Prostate gland (tissue), 2 donors: Measurements from ENCODE around the gene USP4. TPM values are rescaled to one million over a fixed set of nuclear protein-coding genes. Genes with fewer than 3 reads are reported as not detected.
A peak's percentile ranks its signal among the peaks of the same experiment; 100 is the strongest.
"Not testable (repeated sequence)": the region's sequence is repeated elsewhere in the genome, so short reads cannot be mapped to it uniquely, and the experiment has no call there.

Experiments used
- DNase-seq: peaks from one replicate; pipeline ENCODE4 v3.0.0-alpha.2; 2019; ENCODE audit warnings: low spot score
- H3K27ac ChIP-seq, 2 donors: fragments of 200-600 bp; sonication (generic); 2 replicates each; pipeline ENCODE4 v1.5.1; 2017 to 2019
- H3K27me3 ChIP-seq: fragments of 200-600 bp; sonication (generic); replicated peaks from 2 replicates; pipeline ENCODE4 v1.5.1; 2019; ENCODE audit not compliant: insufficient read depth
- H3K36me3 ChIP-seq, 2 donors: fragments of 200-600 bp; sonication (generic); 1 replicate in 1 of 2; 2 replicates in 1 of 2; pipeline versions ENCODE4 v1.5.1 to v1.8.1; 2017 to 2019
- H3K4me1 ChIP-seq: fragments of 200-600 bp; sonication (generic); replicated peaks from 2 replicates; pipeline ENCODE4 v1.5.1; 2019
- H3K4me3 ChIP-seq, 2 donors: fragments of 200-600 bp; sonication (generic); 2 replicates each; pipeline ENCODE4 v1.5.1; 2017 to 2019
- H3K9me3 ChIP-seq: fragments of 200-600 bp; sonication (generic); 2 replicates; pipeline ENCODE4 v1.5.1; 2017
- POLR2A ChIP-seq: fragments of 450-650 bp; IDR thresholded peaks from one replicate; pipeline ENCODE4 v1.6.1; 2016; ENCODE audit warnings: antibody characterized with exemption, mild to moderate bottlenecking
- POLR2AphosphoS5 ChIP-seq: sonication (generic); formaldehyde crosslinking; IDR thresholded peaks from one replicate; pipeline ENCODE4 v1.6.1; 2017; ENCODE audit warnings: antibody characterized with exemption
- WGBS: methylation state at CpG from one replicate; pipeline ENCODE4 v1.1.5; 2018; 5-methylcytosine and 5-hydroxymethylcytosine counted together
- intact Hi-C: fragments of 100-400 bp; cut with DNase I; formaldehyde crosslinking; loops from one replicate; pipeline ENCODE4 v1.14.2; 2022
- total RNA-seq, 2 donors: library from RNA; depleted of rRNA; stranded (reverse); fragments of >200 nt; gene quantifications; one replicate each; pipeline ENCODE4 v1.1.0, GENCODE V29; 2016
- TF ChIP-seq, protein P1 (sequence below), 4 experiments: fragments of 200-600 bp in 2 of 4; fragments of 450-650 bp in 2 of 4; sonication (generic) in 2 of 4; IDR thresholded peaks; 1 replicate in 3 of 4; 2 replicates in 1 of 4; pipeline ENCODE4 v1.5.1; 2016 to 2019; ENCODE audit warnings: antibody characterized with exemption in 4 of 4, mild to moderate bottlenecking in 2 of 4, moderate library complexity in 2 of 4

USP4 gene
- total RNA-seq, 2 donors from 2014 or later: 18.3 to 30.8 TPM

DNA sequence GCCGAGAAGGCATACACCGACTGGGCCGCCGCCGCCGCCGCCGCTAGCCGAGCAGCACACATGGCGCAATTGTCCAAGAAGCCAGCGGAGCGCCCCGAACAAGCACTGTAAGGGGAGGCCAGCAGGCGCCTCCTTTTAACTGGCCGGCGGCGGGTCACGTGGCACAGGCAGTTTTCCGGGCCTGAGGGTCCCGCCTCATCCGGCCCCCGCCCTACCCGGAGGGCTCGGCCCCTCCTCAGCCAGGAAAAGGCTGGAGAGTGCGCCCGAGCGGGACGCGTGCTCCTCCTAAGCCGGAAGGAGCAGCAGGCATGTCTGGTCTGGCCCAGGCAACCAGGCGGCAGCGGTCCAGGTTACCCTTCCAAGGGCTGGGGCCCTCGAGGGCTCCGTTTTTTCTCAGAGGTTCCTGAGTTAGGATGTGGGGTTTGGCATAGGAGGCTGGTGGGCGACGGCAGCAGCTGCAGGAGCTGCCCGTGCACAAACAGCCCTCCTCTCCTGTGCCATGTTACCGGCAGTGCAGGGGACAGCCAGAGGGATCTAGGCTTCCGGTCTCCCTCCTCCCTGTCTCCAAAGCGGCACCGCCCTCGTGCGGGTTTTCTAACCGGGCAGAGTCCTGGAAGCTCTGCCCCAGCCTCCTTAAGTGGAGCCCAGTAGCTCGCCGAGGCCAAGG lies 18.5 kb upstream of the USP4 start, which contains the start of gene GPX1:
Gene GPX1 (minus strand): TSS at position 137 of the 667 bp plus-strand sequence. CDS start 75 bp downstream, at position 62.
- peaks cover 8% of the 10 kb centered on the region for H3K4me1 ChIP-seq
- DNase-seq: peak; percentile 97
- no peaks in the 10 kb centered on the region for H3K9me3 ChIP-seq
- intact Hi-C loops: loop anchor here (5.0 kb wide), 1 partner anchor 54 kb away; the partner anchor contains the start of genes RHOA and TCTA
- H3K4me3 ChIP-seq: peak within 1 kb of the TSS; percentile 48 to 74
- 2% methylated on average over 40 of the region's 46 CpGs for WGBS
- H3K36me3 ChIP-seq: peaks cover 0 to 10% of the 10 kb centered on the region in 2 donors
- H3K27ac ChIP-seq: peak within 1 kb of the TSS; percentile 81 to 84
- no peaks in the 10 kb centered on the region for H3K27me3 ChIP-seq
- peak; percentile 97 for TF ChIP-seq POLR2AphosphoS5
- TF ChIP-seq, protein P1, sequence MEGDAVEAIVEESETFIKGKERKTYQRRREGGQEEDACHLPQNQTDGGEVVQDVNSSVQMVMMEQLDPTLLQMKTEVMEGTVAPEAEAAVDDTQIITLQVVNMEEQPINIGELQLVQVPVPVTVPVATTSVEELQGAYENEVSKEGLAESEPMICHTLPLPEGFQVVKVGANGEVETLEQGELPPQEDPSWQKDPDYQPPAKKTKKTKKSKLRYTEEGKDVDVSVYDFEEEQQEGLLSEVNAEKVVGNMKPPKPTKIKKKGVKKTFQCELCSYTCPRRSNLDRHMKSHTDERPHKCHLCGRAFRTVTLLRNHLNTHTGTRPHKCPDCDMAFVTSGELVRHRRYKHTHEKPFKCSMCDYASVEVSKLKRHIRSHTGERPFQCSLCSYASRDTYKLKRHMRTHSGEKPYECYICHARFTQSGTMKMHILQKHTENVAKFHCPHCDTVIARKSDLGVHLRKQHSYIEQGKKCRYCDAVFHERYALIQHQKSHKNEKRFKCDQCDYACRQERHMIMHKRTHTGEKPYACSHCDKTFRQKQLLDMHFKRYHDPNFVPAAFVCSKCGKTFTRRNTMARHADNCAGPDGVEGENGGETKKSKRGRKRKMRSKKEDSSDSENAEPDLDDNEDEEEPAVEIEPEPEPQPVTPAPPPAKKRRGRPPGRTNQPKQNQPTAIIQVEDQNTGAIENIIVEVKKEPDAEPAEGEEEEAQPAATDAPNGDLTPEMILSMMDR (IDR thresholded peaks at IDR 0.05): peak in 1 of 4 experiments; percentile 33
- peak; percentile 98 for TF ChIP-seq POLR2A

DNA sequence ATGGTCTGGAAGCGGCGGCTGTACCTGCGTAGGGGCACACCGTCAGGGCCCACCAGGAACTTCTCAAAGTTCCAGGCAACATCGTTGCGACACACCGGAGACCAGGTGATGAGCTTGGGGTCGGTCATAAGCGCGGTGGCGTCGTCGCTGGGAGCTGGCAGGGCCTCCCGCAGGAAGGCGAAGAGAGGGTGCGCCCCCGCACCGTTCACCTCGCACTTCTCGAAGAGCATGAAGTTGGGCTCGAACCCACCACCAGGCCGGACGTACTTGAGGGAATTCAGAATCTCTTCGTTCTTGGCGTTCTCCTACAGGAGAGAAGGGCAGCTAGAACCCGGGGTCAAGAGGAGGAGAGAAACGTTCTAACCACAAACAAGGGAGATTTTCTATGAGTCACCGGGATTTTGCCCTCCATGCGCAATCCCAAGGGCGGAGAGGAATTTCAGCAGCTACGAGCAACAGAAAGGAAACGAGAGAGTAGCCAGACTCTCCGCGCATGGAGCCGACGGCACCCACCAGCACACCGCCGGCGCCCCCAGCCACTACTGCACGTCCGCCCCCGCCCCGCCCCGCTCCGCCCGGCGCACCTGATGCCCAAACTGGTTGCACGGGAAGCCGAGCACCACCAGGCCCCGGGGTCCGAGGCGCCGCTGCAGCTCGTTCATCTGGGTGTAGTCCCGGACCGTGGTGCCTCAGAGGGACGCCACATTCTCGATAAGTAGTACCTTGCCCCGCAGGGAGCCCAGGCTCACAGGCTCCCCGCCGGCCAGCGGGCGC lies 17.8 kb upstream of the USP4 start:
- H3K9me3 ChIP-seq, H3K27me3 ChIP-seq, H3K4me1 ChIP-seq, H3K36me3 ChIP-seq: not testable (repeated sequence)
- WGBS: 2% methylated on average over 61 of the region's 63 CpGs
- peak; percentile 29 for DNase-seq
- intact Hi-C loops: loop anchor here (5.0 kb wide), 1 partner anchor 55 kb away; the partner anchor contains the start of genes RHOA and TCTA
- peak overlapping the region; percentile 48 to 74 for H3K4me3 ChIP-seq
- peak overlapping the region; percentile 81 to 84 for H3K27ac ChIP-seq

DNA sequence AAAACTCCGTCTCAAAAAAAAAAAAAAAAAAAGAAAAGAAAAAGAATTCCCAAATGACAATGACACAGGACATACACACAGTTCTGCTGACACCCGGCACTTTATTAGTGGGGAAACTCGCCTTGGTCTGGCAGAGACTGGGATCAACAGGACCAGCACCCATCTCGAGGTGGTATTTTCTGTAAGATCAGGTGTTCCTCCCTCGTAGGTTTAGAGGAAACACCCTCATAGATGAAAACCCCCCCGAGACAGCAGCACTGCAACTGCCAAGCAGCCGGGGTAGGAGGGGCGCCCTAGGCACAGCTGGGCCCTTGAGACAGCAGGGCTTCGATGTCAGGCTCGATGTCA lies 17.2 kb upstream of the USP4 start:
- DNase-seq, H3K27me3 ChIP-seq: not testable (repeated sequence)

DNA sequence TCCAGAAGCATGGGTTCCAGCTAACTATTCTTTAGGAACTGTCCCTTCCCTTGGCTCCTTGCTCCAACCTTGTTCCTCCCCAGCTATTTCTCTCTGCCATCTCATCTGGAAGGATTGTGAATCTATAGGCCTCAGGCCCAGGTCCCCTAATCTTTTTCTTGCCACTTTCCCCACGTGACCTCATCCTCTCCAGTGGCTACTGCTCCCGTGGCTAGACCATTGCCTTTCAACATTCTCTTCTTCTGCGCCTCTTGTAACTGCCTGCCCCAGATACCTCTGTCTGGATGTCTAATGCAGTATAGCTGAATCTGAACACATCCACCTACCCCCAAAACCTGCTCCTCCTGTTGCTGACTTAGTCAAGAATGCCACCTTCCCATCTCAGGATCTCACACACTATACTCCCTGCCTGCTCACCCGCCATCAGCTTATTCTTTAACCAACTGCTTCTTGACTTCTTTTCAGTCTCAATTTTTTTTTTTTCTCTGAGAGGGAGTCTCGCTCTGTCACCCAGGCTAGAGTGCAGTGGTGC lies 13.1 kb upstream of the USP4 start:
- no peak overlapping the region for H3K27ac ChIP-seq
- H3K4me3 ChIP-seq: no peak overlapping the region
- TF ChIP-seq POLR2AphosphoS5 (no peak), POLR2A (no peak)
- TF ChIP-seq, protein P1 (IDR thresholded peaks at IDR 0.05): no peak
- WGBS: 86% methylated on average over 5 of the region's 5 CpGs
- H3K9me3 ChIP-seq: no peaks in the 10 kb centered on the region
- H3K27me3 ChIP-seq: no peaks in the 10 kb centered on the region
- DNase-seq: no peak
- H3K36me3 ChIP-seq: no peaks in the 10 kb centered on the region
- intact Hi-C loops: no loop called here
- H3K4me1 ChIP-seq: no peaks in the 10 kb centered on the region

More for the DNA sequence above, 17.2 kb upstream of the USP4 start:
- H3K9me3 ChIP-seq, H3K36me3 ChIP-seq, H3K4me1 ChIP-seq: not testable (repeated sequence)
- WGBS: 21% methylated on average over 10 of the region's 10 CpGs
- intact Hi-C loops: loop anchor here (5.0 kb wide), 1 partner anchor 55 kb away; the partner anchor contains the start of genes RHOA and TCTA
- Histone ChIP-seq H3K4me3 (peak overlapping the region; percentile 48 to 74), H3K27ac (peak overlapping the region; percentile 81 to 84)

DNA sequence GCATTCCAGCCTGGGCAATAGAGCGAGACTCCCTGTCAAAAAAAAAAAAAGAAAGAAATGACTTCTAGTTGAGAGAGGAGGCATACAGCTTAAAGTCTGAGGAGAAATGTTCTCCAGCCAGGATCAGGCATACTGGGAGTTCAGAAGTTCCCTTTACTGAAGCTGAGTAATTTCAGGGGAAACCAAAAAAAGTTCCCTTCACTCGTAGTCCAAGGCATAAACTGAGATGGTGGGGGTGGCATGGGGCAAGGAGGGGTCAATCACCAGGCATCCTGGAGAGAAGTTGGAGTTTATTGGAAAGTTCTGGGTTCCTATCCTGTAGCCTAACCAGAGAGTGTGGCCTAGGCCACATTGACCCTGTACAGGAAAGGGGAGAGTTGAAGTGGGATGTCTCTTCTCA lies 12.4 kb upstream of the USP4 start:
- Histone ChIP-seq H3K4me1 (no peaks in the 10 kb centered on the region), H3K9me3 (no peaks in the 10 kb centered on the region), H3K27ac (no peak overlapping the region), H3K36me3 (no peaks in the 10 kb centered on the region), H3K27me3 (no peaks in the 10 kb centered on the region), H3K4me3 (no peak overlapping the region)
- intact Hi-C loops: no loop called here
- TF ChIP-seq POLR2AphosphoS5 (no peak), POLR2A (no peak)
- TF ChIP-seq, protein P1 (IDR thresholded peaks at IDR 0.05): no peak
- DNase-seq: no peak
- WGBS: 87% methylated on average over 2 of the region's 2 CpGs
